ENCODE measurements around the gene ENTPD6.

GRCh38 chr20:25258828-25259227, 63.3 kb downstream of the ENTPD6 start:
- TF ChIP-seq CTCF (conservative IDR thresholded peaks at IDR 0.05; ENCODE audit: low read depth, low read length) (no peak), POLR2A (IDR thresholded peaks at IDR 0.05; ENCODE audit: low read depth, low read length) (no peak), RFX5 (IDR thresholded peaks at IDR 0.05; ENCODE audit: low read depth, low read length) (no peak), RCOR1 (IDR thresholded peaks at IDR 0.05; ENCODE audit: insufficient replicate concordance, low read length) (no peak), CHD1 (IDR thresholded peaks at IDR 0.05; ENCODE audit: low read depth, low read length) (no peak), MAFK (IDR thresholded peaks at IDR 0.05; ENCODE audit: low read depth, low read length) (no peak), BHLHE40 (IDR thresholded peaks at IDR 0.05; ENCODE audit: low read depth, low read length) (no peak), USF2 (IDR thresholded peaks at IDR 0.05; ENCODE audit: low read depth, low read length) (no peak), CEBPB (IDR thresholded peaks at IDR 0.05; ENCODE audit: low read depth, low read length) (no peak), SMC3 (IDR thresholded peaks at IDR 0.05; ENCODE audit: low read depth, low read length) (no peak), MAZ (IDR thresholded peaks at IDR 0.05; ENCODE audit: borderline replicate concordance, low read depth, low read length) (no peak), FOS (IDR thresholded peaks at IDR 0.05; ENCODE audit: low read depth, low read length) (no peak), RAD21 (IDR thresholded peaks at IDR 0.05; ENCODE audit: low read length) (no peak)

Data from IMR-90 (cell line).